Measurements from ENCODE around the gene SDC4.

Gene SDC4

DNA sequence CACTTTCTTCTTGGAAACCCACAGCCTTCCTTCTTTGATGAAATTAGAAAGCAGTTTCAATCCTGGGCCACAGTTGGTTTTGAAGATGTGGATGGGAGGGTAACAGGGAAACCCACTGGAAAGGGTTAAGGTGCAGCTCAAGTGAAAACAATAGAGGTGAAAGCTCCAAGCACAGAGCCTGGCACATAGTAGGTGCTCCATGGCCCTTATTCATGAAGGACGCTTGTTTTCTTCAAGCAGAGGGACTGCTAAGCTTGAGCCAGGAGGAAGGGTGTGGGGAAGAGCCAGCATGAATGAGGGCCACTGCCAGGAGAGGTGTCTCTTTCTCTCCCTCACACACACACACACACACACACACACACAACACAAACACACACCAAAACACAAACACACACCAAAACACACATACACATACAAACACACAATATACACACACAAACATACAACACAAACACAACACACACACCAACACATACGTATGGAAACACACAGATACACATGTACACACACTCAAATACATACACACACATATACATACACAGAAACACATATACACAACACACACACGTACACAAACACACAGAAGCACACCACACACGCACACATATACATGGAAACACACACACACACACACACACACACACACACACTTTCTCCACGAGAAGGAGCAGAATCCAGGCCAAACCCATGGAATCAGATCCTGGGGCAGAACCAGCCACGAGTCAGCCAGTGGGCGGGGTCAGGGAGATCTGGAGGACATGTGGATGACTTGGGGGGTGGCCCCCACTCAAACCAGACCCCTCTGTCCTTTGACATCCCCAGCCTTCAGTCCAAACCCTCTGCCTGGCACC, 65.3 kb downstream of the SDC4 start:
- TF ChIP-seq, protein P1, sequence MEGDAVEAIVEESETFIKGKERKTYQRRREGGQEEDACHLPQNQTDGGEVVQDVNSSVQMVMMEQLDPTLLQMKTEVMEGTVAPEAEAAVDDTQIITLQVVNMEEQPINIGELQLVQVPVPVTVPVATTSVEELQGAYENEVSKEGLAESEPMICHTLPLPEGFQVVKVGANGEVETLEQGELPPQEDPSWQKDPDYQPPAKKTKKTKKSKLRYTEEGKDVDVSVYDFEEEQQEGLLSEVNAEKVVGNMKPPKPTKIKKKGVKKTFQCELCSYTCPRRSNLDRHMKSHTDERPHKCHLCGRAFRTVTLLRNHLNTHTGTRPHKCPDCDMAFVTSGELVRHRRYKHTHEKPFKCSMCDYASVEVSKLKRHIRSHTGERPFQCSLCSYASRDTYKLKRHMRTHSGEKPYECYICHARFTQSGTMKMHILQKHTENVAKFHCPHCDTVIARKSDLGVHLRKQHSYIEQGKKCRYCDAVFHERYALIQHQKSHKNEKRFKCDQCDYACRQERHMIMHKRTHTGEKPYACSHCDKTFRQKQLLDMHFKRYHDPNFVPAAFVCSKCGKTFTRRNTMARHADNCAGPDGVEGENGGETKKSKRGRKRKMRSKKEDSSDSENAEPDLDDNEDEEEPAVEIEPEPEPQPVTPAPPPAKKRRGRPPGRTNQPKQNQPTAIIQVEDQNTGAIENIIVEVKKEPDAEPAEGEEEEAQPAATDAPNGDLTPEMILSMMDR (IDR thresholded peaks at IDR 0.05; ENCODE audit: low read depth, low read length, missing control alignments): no peak
- H3K4me3 ChIP-seq (ENCODE audit: low read depth, low read length): no peak overlapping the region
- DNase-seq (ENCODE audit: low read depth): no peak

DNA sequence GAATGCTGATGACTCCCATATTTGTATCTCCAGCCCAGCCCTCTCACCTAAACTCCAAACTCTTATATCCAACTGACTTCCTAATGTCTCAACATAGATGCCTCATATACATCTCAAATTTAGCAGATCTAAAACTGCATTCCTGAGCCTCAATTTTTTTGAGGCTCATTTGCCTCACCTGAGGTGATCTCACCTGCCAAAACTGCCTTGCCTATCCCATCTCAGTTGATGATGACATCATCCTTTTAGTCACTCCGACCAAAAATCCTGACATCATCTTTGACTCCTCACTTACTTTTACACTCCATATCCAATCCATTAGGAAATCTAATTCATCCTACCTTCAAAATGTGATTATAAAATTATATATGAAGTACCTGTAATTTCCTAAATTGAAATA, 68.2 kb downstream of the SDC4 start:
- TF ChIP-seq, protein P1 (IDR thresholded peaks at IDR 0.05; ENCODE audit: low read depth, low read length, missing control alignments): no peak
- no peak overlapping the region for H3K4me3 ChIP-seq (ENCODE audit: low read depth, low read length)
- DNase-seq (ENCODE audit: low read depth): no peak

DNA sequence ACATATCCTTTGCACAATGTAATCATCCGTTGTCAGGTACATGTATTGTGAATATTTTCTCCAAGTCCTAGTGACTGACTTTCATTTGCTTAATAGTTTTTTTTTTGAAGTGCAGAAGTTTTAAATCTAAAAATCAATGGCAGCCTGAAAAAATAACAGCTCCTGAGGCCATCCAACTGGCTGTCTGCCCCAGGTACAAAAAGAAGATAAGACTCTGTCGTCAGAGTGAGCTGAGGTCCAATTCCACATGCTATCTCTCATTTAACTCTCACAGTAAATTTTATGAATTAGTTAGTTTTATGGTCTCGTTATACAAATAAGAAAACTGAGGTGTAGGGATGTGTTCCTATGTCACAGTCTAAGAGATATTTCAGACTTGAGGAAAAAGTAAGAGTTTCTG, 72.9 kb downstream of the SDC4 start:
- DNase-seq (ENCODE audit: low read depth): no peak
- TF ChIP-seq, protein P1 (IDR thresholded peaks at IDR 0.05; ENCODE audit: low read depth, low read length, missing control alignments): no peak
- H3K4me3 ChIP-seq (ENCODE audit: low read depth, low read length): no peak overlapping the region

Data from GM12864 (cell line).